Mucosa of stomach (tissue), 1 donor: Measurements from ENCODE around the gene COL23A1.

Source experiments
- H3K27me3 ChIP-seq: one replicate; pipeline ENCODE4 v1.7.0; 2013; ENCODE audit warnings: mild to moderate bottlenecking, low read length; ENCODE audit not compliant: control insufficient read depth, insufficient read depth
- H3K36me3 ChIP-seq: one replicate; pipeline ENCODE4 v1.7.0; 2013; ENCODE audit warnings: low read length; ENCODE audit not compliant: control insufficient read depth, insufficient read depth
- H3K4me1 ChIP-seq: one replicate; pipeline ENCODE4 v1.7.0; 2013; ENCODE audit warnings: mild to moderate bottlenecking, low read length; ENCODE audit not compliant: control insufficient read depth, insufficient read depth
- H3K4me3 ChIP-seq: one replicate; pipeline ENCODE4 v1.7.0; 2013; ENCODE audit warnings: low read length
- H3K9ac ChIP-seq: one replicate; pipeline ENCODE4 v1.7.0; 2013; ENCODE audit warnings: mild to moderate bottlenecking, low read length, moderate library complexity
- H3K9me3 ChIP-seq: one replicate; pipeline ENCODE4 v1.7.0; 2013; ENCODE audit warnings: mild to moderate bottlenecking, low read length, moderate library complexity; ENCODE audit not compliant: control insufficient read depth
- donor health status: Pancreatic carcinoma.

COL23A1 gene

DNA sequence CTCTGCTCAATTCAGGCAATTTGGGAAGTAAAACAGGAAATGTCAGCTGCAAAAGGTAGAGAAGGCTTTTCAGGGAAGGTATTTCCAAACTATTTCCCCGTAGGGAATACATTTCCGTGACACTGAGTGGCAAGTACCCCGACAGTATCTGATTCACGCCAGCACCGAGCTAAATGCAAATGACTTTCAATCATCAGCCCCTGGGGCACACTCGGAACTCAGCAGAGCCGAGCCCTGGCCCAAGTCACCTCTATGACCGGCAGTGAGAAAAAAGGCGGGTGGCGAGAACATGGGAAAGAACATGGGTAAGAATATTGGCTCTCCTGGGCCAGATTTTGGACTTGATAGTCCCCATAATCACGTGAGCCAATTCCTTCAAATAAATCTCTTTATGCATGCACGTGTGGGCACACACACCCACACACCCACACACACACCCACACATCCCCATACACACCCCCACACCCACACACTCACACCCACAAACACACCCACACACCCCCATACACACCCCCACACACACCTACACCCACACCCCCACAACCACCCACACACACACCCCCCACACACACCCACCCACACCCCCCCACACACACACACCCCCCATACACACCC, 43.0 kb downstream of the COL23A1 start:
- Histone ChIP-seq H3K9me3 (no peaks in the 10 kb centered on the region), H3K9ac (no peak overlapping the region), H3K27me3 (no peaks in the 10 kb centered on the region), H3K4me3 (no peak overlapping the region), H3K4me1 (no peaks in the 10 kb centered on the region), H3K36me3 (no peaks in the 10 kb centered on the region)

DNA sequence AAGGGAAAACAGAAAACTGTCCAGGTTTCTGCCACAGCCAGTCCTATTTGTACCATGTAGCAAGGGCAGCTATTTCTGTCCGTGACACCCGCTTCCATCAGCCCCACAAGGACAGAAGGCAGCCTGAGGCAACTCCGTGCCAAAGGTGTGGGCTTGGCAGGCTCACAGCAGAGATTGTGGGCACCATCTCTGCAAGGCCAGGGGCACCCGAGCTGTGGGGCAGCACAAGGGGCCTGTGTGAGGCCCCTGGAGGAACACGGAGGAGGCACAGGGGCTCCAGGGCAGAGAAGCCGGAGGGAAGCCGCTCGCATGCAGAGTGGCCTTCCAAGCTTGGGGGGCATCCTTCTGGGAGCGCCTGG, 43.5 kb downstream of the COL23A1 start:
- H3K4me3 ChIP-seq = no peak overlapping the region
- no peaks in the 10 kb centered on the region for H3K9me3 ChIP-seq
- H3K27me3 ChIP-seq = no peaks in the 10 kb centered on the region
- no peak overlapping the region for H3K9ac ChIP-seq
- no peaks in the 10 kb centered on the region for H3K4me1 ChIP-seq
- no peaks in the 10 kb centered on the region for H3K36me3 ChIP-seq

DNA sequence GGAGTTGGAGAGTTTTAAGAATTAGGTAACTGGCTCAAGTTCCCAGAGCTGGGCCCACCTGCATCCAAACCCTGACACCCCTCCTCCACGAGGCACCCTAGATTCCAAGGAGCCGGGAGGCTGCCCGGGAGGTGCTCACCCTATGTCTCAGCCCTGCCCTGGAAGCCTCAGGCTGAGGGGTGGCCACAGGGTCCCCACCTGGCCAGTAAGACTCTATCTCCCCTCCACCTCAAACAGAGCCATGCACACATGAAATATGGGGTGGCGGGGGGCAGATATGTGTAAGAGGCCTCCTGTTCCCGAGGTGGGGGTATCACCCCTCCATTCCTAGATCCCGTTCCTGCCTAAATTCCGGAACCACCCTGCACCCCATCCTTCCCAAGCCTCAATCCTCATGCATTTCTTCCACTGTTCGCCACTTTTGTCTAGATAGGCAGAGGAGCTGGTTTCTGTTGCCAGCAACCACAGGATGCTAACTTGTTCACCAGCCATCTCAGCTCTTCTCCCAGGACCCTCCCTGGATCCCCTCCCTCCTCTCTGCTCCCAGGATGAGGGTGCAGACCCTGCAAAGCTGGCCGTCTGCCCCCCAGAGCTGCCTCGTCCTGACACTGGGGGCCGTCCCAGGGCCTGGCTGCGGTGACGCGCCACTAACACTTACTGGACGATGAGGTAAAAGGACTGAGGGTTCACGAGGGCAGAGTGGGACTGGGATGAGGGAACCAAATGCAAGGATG, 44.1 kb downstream of the COL23A1 start:
- Histone ChIP-seq H3K27me3 (no peaks in the 10 kb centered on the region), H3K4me3 (no peak overlapping the region), H3K36me3 (no peaks in the 10 kb centered on the region), H3K4me1 (no peaks in the 10 kb centered on the region), H3K9ac (no peak overlapping the region), H3K9me3 (no peaks in the 10 kb centered on the region)

DNA sequence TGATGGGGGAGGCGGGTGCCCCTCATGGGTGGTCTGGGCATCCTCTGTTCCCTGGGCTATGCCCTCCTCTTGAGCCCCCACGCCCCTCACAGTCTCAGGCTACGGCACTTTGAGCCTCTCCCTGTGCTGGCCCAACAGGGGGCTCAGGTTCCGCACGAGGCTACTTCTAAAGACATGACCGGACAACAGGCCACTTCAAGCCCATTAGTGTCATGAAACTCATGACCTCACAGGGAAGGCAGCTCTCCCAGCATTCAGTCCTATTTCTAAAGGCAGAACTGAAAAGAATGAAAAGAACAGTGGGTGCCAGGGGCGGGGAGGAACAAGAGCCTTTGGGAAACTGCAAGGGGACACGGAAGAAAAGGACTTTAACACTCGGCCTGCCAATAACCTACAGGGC, 45.0 kb downstream of the COL23A1 start:
- Histone ChIP-seq H3K27me3 (no peaks in the 10 kb centered on the region), H3K4me1 (no peaks in the 10 kb centered on the region), H3K36me3 (no peaks in the 10 kb centered on the region), H3K4me3 (no peak overlapping the region), H3K9me3 (no peaks in the 10 kb centered on the region), H3K9ac (no peak overlapping the region)

DNA sequence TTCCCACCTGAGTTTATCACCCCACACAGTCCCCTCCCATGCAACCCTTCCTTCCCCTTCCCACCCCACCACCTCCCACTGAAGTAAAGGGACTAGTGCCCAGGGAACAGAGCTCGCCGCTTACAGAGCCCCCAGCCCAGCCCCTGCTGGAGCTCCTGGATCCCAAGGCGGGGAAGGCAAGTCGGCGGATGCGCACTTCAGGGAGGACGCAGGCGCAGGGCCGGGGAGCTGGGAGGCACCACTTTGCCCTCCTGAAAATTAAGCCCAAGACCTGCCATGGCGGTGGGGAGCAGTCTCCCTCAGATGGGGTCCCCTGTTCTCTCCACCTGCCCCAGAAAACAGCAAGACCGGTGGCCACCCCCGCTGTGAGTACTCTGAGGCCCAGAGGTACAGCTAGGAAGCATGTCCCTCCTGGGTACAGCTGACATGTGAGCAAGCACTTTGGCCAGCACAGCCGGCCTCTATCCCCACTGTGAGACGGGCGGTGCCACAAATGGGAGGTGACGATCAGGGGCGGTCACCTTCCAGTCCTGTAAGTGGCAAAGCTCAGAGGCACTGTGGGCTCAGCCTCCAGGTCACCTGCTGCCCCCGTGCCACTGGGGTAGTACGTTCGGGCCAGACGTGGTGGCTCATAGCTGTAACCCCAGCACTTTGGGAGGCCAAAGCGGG, 45.9 kb downstream of the COL23A1 start:
- Histone ChIP-seq H3K4me3 (no peak overlapping the region), H3K36me3 (no peaks in the 10 kb centered on the region), H3K9ac (no peak overlapping the region), H3K9me3 (no peaks in the 10 kb centered on the region), H3K4me1 (no peaks in the 10 kb centered on the region), H3K27me3 (no peaks in the 10 kb centered on the region)

DNA sequence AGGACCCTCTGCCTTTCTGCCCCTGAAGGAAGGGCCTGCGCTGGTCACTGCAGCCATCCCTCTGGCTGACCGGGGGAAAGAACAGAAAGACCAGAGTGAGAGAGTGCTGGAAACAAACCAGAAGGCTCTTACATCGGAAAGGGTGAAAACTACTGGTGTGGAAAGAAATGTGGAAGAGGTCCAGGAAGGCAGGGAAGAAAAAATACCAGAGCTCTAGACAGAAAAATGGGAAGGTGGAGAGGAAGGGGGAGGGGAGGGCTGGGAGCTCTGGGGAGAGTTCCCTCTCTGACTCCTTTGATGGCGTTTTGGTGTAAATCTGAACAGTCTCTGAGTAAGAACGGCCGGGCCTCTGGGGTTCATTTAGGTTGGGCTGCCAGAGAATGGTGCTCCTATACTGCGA, 47.7 kb downstream of the COL23A1 start:
- H3K36me3 ChIP-seq = no peaks in the 10 kb centered on the region
- H3K9ac ChIP-seq = no peak overlapping the region
- no peaks in the 10 kb centered on the region for H3K27me3 ChIP-seq
- H3K4me3 ChIP-seq = no peak overlapping the region
- no peaks in the 10 kb centered on the region for H3K9me3 ChIP-seq
- H3K4me1 ChIP-seq = no peaks in the 10 kb centered on the region

DNA sequence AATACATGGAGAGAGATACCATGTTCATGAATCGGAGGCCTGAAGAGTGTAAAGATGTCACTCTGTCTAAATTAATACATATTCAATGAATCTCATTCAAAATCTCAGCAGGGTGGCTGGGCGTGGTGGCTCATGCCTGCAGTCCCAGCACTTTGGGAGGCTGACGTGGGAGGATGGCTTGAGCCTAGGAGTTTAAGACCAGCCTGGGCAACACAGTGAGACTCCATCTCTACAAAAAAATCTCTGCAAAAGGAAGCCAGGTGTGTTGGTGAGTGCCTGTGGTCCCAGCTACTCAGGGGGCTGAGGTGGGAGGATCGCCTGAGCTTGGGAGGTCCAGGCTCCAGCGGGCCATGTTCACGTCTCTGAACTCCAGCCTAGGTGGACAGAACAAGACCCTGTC, 49.7 kb downstream of the COL23A1 start:
- no peaks in the 10 kb centered on the region for H3K36me3 ChIP-seq
- no peaks in the 10 kb centered on the region for H3K9me3 ChIP-seq
- no peaks in the 10 kb centered on the region for H3K27me3 ChIP-seq
- no peak overlapping the region for H3K9ac ChIP-seq
- H3K4me1 ChIP-seq = peaks cover 2% of the 10 kb centered on the region
- no peak overlapping the region for H3K4me3 ChIP-seq

DNA sequence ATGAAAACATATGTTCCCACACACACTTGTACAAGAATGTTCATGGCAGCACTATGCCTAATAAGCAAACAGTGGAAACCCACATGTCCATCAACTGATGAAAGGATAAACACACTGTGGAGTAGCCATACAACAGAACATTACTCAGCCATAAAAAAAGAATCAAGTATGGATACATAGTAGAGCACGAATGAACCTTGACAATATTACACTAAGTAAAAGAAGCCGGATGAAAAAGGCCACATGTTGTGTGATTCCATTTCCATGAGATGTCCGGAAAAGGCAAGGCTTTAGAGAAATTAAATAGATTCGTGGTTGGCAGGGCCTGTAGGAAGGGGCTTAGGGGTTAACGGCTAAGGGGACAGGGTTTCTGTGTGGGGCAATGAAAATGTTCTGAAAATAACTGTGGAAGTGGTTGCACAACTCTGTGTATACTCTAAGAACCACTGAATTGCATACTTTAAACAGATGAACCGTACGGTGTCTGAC, 51.4 kb downstream of the COL23A1 start:
- peaks cover 6% of the 10 kb centered on the region for H3K4me1 ChIP-seq
- no peaks in the 10 kb centered on the region for H3K27me3 ChIP-seq
- H3K36me3 ChIP-seq = no peaks in the 10 kb centered on the region
- H3K4me3 ChIP-seq = no peak overlapping the region
- no peaks in the 10 kb centered on the region for H3K9me3 ChIP-seq
- no peak overlapping the region for H3K9ac ChIP-seq

DNA sequence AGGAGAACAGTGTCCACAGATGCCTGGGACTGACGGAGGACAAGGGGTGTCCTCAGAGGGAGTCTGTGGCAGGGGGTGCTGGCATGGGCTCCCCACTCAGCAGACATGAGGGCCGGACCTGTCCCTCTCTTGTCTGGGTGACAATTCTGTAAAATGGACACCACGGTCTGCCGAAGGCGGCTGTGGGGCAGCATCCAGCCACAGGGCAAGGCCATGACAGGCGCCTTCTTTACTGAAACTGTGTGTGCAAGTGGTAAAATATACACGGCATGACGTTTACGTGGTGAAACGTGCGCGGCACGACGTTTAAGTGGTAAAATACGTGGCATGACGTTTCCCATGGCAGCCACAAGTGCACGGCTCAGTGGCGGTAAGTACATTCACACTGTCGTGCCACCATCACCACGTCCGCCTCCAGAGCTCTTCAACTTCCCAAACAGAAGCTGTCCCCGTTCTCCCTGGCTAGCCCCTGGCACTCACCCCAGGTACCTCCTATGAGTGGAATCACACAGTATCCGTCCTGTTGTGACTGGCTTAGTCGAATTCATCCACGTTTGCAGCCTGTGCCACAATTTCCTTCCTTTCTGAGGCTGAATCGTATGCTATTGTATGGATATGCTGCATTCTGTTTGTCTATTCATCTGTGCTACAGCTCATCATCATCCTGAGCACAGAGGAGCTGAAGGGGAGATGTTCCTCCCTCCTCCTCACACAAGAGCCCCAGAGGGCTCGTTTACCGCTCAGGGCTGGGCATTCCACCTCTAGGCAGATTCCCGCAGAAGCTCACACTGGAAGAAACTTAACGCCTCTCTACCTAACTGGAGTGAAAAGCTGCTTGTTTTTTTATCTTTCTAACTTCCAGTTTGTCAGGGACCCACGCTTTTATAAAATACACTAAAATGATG, 52.5 kb downstream of the COL23A1 start:
- Histone ChIP-seq H3K4me1 (peaks cover 6% of the 10 kb centered on the region), H3K4me3 (no peak overlapping the region), H3K9me3 (no peaks in the 10 kb centered on the region), H3K36me3 (no peaks in the 10 kb centered on the region), H3K9ac (no peak overlapping the region), H3K27me3 (no peaks in the 10 kb centered on the region)

DNA sequence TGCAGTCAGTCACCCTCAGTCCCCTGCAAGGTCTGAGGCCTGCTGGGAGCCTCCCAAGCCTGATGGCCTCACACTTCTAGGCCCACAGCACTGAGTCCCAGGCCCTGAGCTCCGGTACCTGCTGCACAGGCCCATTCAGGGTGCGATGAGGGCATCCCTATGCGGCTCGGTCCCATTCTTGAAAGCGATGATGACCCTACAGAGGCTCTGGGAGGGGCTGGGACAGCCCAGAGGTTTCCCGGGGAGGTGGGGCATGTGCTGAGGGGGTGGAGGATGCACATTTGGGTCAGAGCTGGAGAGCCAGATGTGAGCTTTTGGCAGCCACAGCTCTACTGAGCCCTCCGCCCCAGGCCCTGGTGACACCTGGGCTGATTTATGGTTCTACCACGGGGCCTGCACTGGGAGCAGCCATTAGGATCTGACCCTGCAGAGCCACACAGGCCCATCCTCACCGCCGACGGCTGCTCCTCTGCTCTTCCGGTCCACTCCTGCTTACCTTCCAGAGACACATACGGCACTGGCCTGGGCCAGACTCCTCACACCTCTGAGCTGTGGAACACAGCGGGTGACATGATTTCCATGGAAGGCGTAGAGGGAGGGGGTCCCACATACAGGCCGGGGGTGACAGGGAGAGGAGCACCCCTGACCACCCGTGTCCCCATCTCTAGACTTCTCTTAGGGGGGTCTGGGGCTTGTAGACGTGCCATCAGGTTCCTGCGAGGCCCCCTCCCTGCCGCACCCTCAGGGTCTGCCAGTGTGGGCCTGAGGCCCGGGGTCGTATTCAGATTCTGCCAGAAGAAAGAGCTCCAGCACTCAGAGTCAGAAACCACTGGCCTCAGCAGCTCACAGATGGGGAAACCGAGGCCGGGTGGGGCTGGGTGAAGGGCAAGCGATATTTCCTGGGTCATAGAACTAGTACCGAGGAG, 53.4 kb downstream of the COL23A1 start:
- Histone ChIP-seq H3K27me3 (no peaks in the 10 kb centered on the region), H3K9ac (no peak overlapping the region), H3K4me3 (no peak overlapping the region), H3K9me3 (no peaks in the 10 kb centered on the region), H3K36me3 (no peaks in the 10 kb centered on the region), H3K4me1 (peaks cover 6% of the 10 kb centered on the region)
